Nephron progenitor cell (in vitro differentiated cells): Measurements from ENCODE around the gene PITX1.

Experiments used
- DNase-seq: peaks from one replicate; pipeline ENCODE4 v3.0.0; 2021
- H3K27ac Mint-ChIP-seq: 2 replicates; pipeline ENCODE4 v1.8.0; 2021; ENCODE audit warnings: mild to moderate bottlenecking, moderate library complexity, mixed read lengths
- H3K27me3 Mint-ChIP-seq: 2 replicates; pipeline ENCODE4 v1.8.0; 2021; ENCODE audit warnings: mild to moderate bottlenecking, low read depth, mixed read lengths; ENCODE audit not compliant: poor library complexity
- H3K36me3 Mint-ChIP-seq: 2 replicates; pipeline ENCODE4 v1.8.0; 2021; ENCODE audit warnings: low read depth, mixed read lengths
- H3K4me1 Mint-ChIP-seq: 2 replicates; pipeline ENCODE4 v1.8.0; 2021; ENCODE audit warnings: mixed read lengths
- H3K4me3 Mint-ChIP-seq: 2 replicates; pipeline ENCODE4 v1.8.0; 2021; ENCODE audit warnings: mild to moderate bottlenecking, moderate library complexity, mixed read lengths
- H3K9me3 Mint-ChIP-seq: 2 replicates; pipeline ENCODE4 v1.8.0; 2021; ENCODE audit warnings: mild to moderate bottlenecking, moderate library complexity, mixed read lengths
- TF ChIP-seq, protein P1 (sequence below): fragments of 200-600 bp; sonication (generic); IDR thresholded peaks from 2 replicates; pipeline ENCODE4 v1.5.0; 2021; ENCODE audit warnings: antibody characterized with exemption

Gene PITX1

DNA sequence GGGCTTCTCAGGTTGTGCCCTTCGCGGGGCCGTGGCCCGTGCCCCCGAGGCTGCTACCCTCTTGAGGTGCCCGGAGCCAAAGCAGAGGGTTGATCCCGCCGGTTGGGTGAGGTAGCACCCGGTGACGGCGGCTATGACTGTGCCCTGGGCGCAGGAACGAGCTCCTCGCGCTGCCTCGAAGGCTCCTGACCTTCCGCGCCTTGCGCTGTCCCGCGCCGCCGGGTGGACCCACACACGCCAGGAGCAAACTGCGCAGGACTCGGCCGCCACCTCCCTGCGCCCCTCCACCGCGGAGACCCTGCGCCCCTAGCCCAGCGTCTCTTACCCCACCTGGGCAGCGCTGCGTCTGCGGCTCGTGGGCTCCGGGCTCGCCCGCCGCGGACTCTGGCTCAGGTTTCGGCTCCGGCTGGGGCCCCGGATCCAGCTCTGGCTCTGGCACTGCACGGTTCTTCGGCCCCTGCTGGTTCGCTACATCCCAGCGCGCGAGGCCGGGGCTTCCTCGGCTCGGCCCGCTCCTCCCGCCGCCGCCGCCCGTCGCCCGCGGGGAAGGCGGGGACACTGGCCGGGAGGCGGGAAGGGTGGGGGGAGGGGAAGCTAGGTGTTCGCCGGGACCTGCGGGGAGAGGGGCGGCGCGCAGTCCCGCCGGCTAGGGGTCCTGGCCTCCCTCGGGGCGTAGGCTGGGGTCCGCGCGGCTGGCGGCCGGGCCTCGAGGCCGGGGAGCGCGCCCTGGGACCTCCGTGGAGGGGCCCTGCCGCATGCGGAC is 5.4 kb upstream of the PITX1 start:
- H3K4me3 Mint-ChIP-seq: no peak overlapping the region
- H3K4me1 Mint-ChIP-seq: peaks cover 7% of the 10 kb centered on the region
- H3K27me3 Mint-ChIP-seq: peaks cover 98% of the 10 kb centered on the region
- H3K36me3 Mint-ChIP-seq: no peaks in the 10 kb centered on the region
- TF ChIP-seq, protein P1, sequence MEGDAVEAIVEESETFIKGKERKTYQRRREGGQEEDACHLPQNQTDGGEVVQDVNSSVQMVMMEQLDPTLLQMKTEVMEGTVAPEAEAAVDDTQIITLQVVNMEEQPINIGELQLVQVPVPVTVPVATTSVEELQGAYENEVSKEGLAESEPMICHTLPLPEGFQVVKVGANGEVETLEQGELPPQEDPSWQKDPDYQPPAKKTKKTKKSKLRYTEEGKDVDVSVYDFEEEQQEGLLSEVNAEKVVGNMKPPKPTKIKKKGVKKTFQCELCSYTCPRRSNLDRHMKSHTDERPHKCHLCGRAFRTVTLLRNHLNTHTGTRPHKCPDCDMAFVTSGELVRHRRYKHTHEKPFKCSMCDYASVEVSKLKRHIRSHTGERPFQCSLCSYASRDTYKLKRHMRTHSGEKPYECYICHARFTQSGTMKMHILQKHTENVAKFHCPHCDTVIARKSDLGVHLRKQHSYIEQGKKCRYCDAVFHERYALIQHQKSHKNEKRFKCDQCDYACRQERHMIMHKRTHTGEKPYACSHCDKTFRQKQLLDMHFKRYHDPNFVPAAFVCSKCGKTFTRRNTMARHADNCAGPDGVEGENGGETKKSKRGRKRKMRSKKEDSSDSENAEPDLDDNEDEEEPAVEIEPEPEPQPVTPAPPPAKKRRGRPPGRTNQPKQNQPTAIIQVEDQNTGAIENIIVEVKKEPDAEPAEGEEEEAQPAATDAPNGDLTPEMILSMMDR: no peak
- H3K27ac Mint-ChIP-seq: no peak overlapping the region
- DNase-seq: peak; percentile 59
- H3K9me3 Mint-ChIP-seq: no peaks in the 10 kb centered on the region

DNA sequence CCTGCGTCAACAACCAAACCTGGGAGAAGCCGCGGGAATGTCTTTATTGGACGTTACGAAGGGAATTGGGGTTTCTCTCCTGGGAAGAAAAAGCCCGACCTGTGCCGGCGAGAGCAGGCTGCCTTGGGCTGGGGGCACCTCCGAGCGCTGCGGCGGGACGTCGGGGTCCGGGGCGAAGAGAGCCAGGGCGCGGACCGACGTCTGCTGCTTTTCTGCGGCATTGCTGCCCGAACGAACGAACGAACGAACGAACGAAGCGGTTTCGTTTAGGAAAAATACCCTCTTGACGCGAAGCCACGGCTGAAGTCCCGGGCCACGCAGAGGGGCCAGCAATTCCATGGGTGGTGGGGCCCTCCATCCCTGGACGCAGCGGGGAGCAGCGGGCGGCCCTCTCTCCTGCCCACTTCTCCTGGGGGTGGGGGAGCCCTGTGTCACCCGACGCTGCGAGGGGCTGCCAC is 4.8 kb upstream of the PITX1 start:
- no peak for DNase-seq
- H3K9me3 Mint-ChIP-seq: no peaks in the 10 kb centered on the region
- TF ChIP-seq, protein P1: no peak
- peaks cover 94% of the 10 kb centered on the region for H3K27me3 Mint-ChIP-seq
- H3K4me1 Mint-ChIP-seq: peaks cover 9% of the 10 kb centered on the region
- no peak overlapping the region for H3K27ac Mint-ChIP-seq
- no peak overlapping the region for H3K4me3 Mint-ChIP-seq
- H3K36me3 Mint-ChIP-seq: no peaks in the 10 kb centered on the region

DNA sequence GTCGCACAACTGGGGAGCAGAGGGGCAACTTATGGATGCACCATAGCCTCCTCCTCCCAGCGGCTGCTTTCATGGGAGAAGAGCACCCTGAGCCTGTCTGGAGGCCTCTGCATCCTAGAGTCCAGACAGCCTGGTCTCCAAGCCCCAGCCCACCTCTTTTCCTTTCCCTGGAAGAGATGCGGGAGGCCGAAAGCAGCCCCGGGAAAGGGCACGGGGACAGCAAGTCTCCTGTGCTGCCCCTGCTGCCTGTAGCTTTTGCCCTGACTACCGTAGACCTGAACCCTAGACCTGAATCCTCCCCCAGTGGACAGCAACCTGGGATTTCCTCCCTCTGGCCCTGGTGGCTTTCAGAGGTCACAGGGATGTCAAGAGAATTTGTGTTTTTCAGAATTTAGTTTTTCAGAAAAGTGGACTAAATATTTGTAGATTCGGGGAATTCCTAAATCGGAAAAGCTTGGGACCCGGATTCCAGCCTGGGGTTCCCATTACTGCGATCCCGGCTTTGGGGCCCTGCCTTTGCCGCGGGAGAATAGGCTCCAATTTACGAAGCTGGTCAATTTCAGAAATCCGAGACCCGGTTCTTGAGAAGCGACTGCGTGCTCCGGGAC is 4.3 kb upstream of the PITX1 start:
- Mint-ChIP-seq H3K4me1 (peaks cover 11% of the 10 kb centered on the region), H3K27ac (no peak overlapping the region), H3K4me3 (no peak overlapping the region), H3K27me3 (peaks cover 92% of the 10 kb centered on the region), H3K36me3 (no peaks in the 10 kb centered on the region), H3K9me3 (no peaks in the 10 kb centered on the region)
- TF ChIP-seq, protein P1: no peak
- no peak for DNase-seq

DNA sequence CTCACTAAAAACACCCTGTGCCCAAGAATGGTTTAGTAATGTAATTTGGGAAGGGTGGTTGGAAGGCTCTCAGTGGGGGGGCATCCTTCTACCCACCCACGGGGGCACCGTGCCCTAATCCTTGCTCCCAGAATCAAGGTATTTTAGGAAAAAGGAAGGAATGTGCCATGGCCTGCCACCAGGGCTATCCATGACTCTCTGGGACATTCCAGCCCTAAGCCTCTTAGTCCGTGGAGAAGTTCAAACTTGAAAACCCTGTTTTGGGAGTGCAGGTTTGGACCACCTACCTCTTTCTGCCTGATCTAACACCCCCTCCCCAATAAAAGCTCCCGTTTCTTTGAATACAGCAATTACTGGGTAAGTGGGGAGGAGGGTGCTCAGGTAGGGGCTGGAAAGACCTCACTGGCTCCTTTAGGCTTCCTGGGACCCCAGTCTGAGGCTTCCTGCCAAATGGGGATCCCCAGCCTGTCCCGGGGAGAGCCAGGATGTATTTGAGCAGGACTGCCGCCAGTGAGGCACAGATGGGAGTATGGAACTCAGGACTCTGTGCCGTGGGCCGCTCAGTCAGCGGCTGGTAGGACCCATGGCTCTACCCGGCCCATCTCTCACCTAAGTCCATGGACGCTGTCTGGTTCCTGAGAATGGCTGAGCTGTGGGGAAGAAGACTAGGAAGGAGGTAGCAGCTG is 3.6 kb upstream of the PITX1 start:
- Mint-ChIP-seq H3K9me3 (no peaks in the 10 kb centered on the region), H3K4me1 (peaks cover 15% of the 10 kb centered on the region), H3K27me3 (peaks cover 92% of the 10 kb centered on the region), H3K36me3 (no peaks in the 10 kb centered on the region), H3K27ac (no peak overlapping the region), H3K4me3 (no peak overlapping the region)
- TF ChIP-seq, protein P1: no peak
- DNase-seq: no peak

DNA sequence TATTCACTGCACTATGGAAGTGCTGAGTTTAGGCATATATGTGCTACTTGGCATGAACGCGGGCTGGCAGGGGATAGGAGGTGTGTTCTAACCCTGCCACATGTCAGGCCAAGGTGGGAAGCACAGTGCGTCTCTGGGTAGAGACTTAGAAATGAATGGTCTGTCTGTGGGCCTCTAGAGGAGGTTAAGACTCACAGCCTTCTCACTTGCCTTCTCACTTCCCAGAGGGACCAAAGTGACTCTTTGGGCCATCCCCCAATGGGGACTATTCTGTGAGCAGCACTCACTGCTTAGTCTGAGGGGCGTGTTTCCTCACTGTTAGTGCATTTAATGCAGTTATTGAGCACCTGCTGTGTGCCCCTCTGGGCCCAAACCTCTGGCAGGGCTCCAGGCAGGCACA is 2.4 kb upstream of the PITX1 start:
- H3K9me3 Mint-ChIP-seq: no peaks in the 10 kb centered on the region
- no peak overlapping the region for H3K27ac Mint-ChIP-seq
- H3K27me3 Mint-ChIP-seq: peaks cover 92% of the 10 kb centered on the region
- H3K36me3 Mint-ChIP-seq: no peaks in the 10 kb centered on the region
- TF ChIP-seq, protein P1: no peak
- peaks cover 25% of the 10 kb centered on the region for H3K4me1 Mint-ChIP-seq
- no peak overlapping the region for H3K4me3 Mint-ChIP-seq
- no peak for DNase-seq
